22Rv1 (cell line): Measurements from ENCODE around the gene MYOZ1.

Source experiments
- ZFX ChIP-seq: fragments of 450-650 bp; IDR thresholded peaks from 2 replicates; pipeline ENCODE4 v1.6.1; 2017; ENCODE audit warnings: antibody characterized with exemption, borderline replicate concordance
- TF ChIP-seq, protein P1 (sequence below): fragments of 450-650 bp; IDR thresholded peaks from 2 replicates; pipeline ENCODE4 v1.5.1; 2017; ENCODE audit warnings: mild to moderate bottlenecking

DNA sequence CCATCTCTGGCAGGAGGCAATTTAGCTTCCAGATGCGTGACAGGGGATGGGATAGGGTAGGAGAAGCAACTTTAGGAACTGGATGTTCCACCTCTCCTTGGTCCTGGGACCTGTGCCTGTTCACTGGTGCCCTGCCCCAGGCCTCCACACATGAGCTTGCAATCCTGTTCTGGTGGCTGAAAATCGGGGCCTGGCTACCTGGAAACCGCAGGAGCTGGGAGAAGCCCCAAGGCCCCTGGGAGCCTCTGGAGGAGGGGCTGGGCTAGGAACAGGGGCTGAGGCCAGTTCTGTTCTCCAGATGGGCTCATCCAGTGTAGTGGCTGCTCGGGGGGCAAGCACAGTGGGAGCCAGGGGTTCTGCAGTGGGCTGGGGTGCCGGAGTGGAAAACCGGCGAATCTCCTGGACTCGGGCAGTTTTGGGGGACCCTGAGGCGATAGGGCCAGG lies 5.3 kb upstream of the MYOZ1 start:
- TF ChIP-seq, protein P1, sequence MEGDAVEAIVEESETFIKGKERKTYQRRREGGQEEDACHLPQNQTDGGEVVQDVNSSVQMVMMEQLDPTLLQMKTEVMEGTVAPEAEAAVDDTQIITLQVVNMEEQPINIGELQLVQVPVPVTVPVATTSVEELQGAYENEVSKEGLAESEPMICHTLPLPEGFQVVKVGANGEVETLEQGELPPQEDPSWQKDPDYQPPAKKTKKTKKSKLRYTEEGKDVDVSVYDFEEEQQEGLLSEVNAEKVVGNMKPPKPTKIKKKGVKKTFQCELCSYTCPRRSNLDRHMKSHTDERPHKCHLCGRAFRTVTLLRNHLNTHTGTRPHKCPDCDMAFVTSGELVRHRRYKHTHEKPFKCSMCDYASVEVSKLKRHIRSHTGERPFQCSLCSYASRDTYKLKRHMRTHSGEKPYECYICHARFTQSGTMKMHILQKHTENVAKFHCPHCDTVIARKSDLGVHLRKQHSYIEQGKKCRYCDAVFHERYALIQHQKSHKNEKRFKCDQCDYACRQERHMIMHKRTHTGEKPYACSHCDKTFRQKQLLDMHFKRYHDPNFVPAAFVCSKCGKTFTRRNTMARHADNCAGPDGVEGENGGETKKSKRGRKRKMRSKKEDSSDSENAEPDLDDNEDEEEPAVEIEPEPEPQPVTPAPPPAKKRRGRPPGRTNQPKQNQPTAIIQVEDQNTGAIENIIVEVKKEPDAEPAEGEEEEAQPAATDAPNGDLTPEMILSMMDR: no peak
- TF ChIP-seq ZFX: no peak
